OCI-LY1 (cell line): ENCODE measurements around the gene FABP2.

Experiments used
- H2AFZ ChIP-seq: fragments of 200-600 bp; sonication (generic), shearing (Covaris generic); 2 replicates; pipeline ENCODE4 v1.6.0; 2014; ENCODE audit warnings: antibody characterized with exemption, mild to moderate bottlenecking, low read length
- H3F3A ChIP-seq: fragments of 200-600 bp; sonication (generic), shearing (Covaris generic); 2 replicates; pipeline ENCODE4 v1.6.0; 2014; ENCODE audit warnings: mild to moderate bottlenecking, antibody characterized with exemption, low read length, moderate library complexity; ENCODE audit not compliant: insufficient read depth
- H3K27ac ChIP-seq: fragments of 200-600 bp; sonication (generic); 2 replicates; pipeline ENCODE4 v1.5.1; 2014; ENCODE audit warnings: low read length, mixed run types, mild to moderate bottlenecking, low read depth; ENCODE audit not compliant: poor library complexity, severe bottlenecking
- H3K27me3 ChIP-seq: fragments of 200-600 bp; sonication (generic); 2 replicates; pipeline ENCODE4 v1.6.0; 2014; ENCODE audit warnings: antibody characterized with exemption, mild to moderate bottlenecking, low read length, moderate library complexity; ENCODE audit not compliant: insufficient read depth
- H3K36me3 ChIP-seq: fragments of 200-600 bp; sonication (generic); 2 replicates; pipeline ENCODE4 v1.6.1; 2014; ENCODE audit warnings: mild to moderate bottlenecking, antibody characterized with exemption, low read length, moderate library complexity, mixed read lengths; ENCODE audit not compliant: insufficient read depth
- H3K4me1 ChIP-seq: fragments of 200-600 bp; sonication (generic); 2 replicates; pipeline ENCODE4 v1.5.1; 2014; ENCODE audit warnings: mild to moderate bottlenecking, low read length, moderate library complexity; ENCODE audit not compliant: insufficient read depth, severe bottlenecking
- H3K4me2 ChIP-seq: fragments of 200-600 bp; sonication (generic), shearing (Covaris generic); 2 replicates; pipeline ENCODE4 v1.6.1; 2014; ENCODE audit warnings: low read length
- H3K4me3 ChIP-seq: fragments of 200-600 bp; sonication (generic); 2 replicates; pipeline ENCODE4 v1.5.1; 2014; ENCODE audit warnings: low read length, low read depth, mild to moderate bottlenecking, mixed read lengths; ENCODE audit not compliant: poor library complexity, severe bottlenecking
- H3K79me2 ChIP-seq: fragments of 200-600 bp; shearing (Covaris generic); 2 replicates; pipeline ENCODE4 v1.6.1; 2016; ENCODE audit warnings: mixed run types, low read length, mixed read lengths; ENCODE audit not compliant: insufficient read depth
- H3K9ac ChIP-seq: fragments of 200-600 bp; sonication (generic), shearing (Covaris generic); 2 replicates; pipeline ENCODE4 v1.6.1; 2014; ENCODE audit warnings: mild to moderate bottlenecking, low read length, mixed read lengths
- H3K9me2 ChIP-seq: fragments of 200-600 bp; sonication (generic), shearing (Covaris generic); 2 replicates; pipeline ENCODE4 v1.6.1; 2014; ENCODE audit warnings: low read depth, mild to moderate bottlenecking, low read length, mixed read lengths
- H3K9me3 ChIP-seq: fragments of 200-600 bp; shearing (Covaris generic); 2 replicates; pipeline ENCODE4 v1.6.1; 2014; ENCODE audit warnings: low read length, mixed read lengths
- H4K20me1 ChIP-seq: fragments of 200-600 bp; sonication (generic), shearing (Covaris generic); 2 replicates; pipeline ENCODE4 v1.6.0; 2016; ENCODE audit warnings: mild to moderate bottlenecking, low read length; ENCODE audit not compliant: insufficient read depth
- CTCF ChIP-seq: fragments of 200-600 bp; sonication (generic), shearing (Covaris generic); IDR thresholded peaks from 2 replicates; pipeline ENCODE4 v1.5.1; 2017; ENCODE audit warnings: mild to moderate bottlenecking, antibody characterized with exemption, low read length, moderate library complexity, mixed read lengths
- EZH2 ChIP-seq: fragments of 200-600 bp; sonication (generic), shearing (Covaris generic); IDR thresholded peaks from 2 replicates; pipeline ENCODE4 v1.8.0; 2017; ENCODE audit warnings: borderline replicate concordance, mixed run types, mild to moderate bottlenecking, antibody characterized with exemption, low read length, moderate library complexity, mixed read lengths

FABP2 gene

GRCh38 chr4:119271361-119272085 is 50.4 kb downstream of the FABP2 start:
- no peak overlapping the region for H3K4me2 ChIP-seq
- peaks cover 37% of the 10 kb centered on the region for H3K36me3 ChIP-seq
- TF ChIP-seq CTCF (no peak), EZH2 (no peak)
- no peaks in the 10 kb centered on the region for H3K79me2 ChIP-seq
- no peak overlapping the region for H2AFZ ChIP-seq
- H3K4me3 ChIP-seq, result no peak overlapping the region
- H3K27ac ChIP-seq, result no peak overlapping the region
- no peaks in the 10 kb centered on the region for H3K9me2 ChIP-seq
- no peaks in the 10 kb centered on the region for H3K4me1 ChIP-seq
- no peaks in the 10 kb centered on the region for H4K20me1 ChIP-seq
- H3K27me3 ChIP-seq, result no peaks in the 10 kb centered on the region
- no peaks in the 10 kb centered on the region for H3K9me3 ChIP-seq
- no peak overlapping the region for H3K9ac ChIP-seq
- H3F3A ChIP-seq, result no peaks in the 10 kb centered on the region

GRCh38 chr4:119268466-119268865 is 53.5 kb downstream of the FABP2 start:
- Histone ChIP-seq H3K79me2 (no peaks in the 10 kb centered on the region), H3K9me3 (peaks cover 7% of the 10 kb centered on the region; the same call in 1 of the 2 replicates), H3K36me3 (peaks cover 58% of the 10 kb centered on the region), H4K20me1 (no peaks in the 10 kb centered on the region), H3K27ac (no peak overlapping the region), H2AFZ (no peak overlapping the region), H3K4me3 (no peak overlapping the region), H3K9ac (no peak overlapping the region), H3K4me1 (no peaks in the 10 kb centered on the region), H3K4me2 (no peak overlapping the region), H3K9me2 (no peaks in the 10 kb centered on the region), H3F3A (no peaks in the 10 kb centered on the region), H3K27me3 (no peaks in the 10 kb centered on the region)
- TF ChIP-seq EZH2 (no peak), CTCF (no peak)
